Cardiac fibroblast (primary cell): Measurements from ENCODE around the gene CNTNAP2.

ENCODE experiments used
- DNase-seq, 2 donors: peaks; one replicate each; pipeline versions ENCODE4 v3.0.0 to v3.0.0-alpha.2; 2010; ENCODE audit warnings: low read depth in 2 of 2
- H3K4me3 ChIP-seq, 2 donors: replicated peaks in 1 of 2; 1 replicate in 1 of 2; 2 replicates in 1 of 2; pipeline ENCODE4 v1.5.1; 2011; ENCODE audit warnings: low read depth in 2 of 2, low read length in 2 of 2, mild to moderate bottlenecking in 2 of 2, moderate library complexity in 1 of 2
- CTCF ChIP-seq: IDR thresholded peaks from one replicate; pipeline ENCODE4 v1.5.1; 2011; ENCODE audit warnings: low read depth, mild to moderate bottlenecking, low read length, inconsistent platforms

The CNTNAP2 gene

DNA sequence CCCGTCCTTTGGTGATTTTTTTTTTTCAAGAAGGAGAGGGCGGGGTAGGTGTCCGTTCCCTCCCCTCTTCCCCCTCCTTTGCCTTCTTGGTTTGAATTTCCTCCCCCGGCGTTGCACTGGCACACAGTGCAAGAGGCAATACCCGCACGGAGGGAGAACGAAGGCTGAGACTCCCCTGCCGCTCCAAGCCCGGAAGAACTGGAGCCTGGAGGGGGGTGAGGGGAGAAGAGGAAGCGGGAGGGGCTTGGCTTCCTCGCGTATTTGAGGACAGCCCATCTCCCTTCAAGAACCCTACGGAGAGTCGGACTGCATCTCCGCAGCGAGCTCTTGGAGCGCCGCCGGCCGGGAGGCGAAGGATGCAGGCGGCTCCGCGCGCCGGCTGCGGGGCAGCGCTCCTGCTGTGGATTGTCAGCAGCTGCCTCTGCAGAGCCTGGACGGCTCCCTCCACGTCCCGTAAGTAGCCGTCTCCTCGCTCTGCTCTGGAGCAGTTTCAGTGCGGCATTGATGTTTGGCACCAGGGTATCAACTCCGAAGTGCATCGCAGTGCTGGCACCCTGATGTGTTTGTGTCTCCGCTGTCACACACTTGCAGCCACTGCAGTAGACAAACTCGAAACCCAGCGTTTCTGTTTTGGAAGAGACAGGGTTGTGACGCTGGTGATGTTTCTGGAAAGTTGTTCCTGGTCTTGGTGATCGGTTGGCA lies at the start of gene CNTNAP2:
Gene CNTNAP2, plus strand, starts transcription at position 281 of the 702 bp plus-strand sequence. Its CDS starts 76 bp downstream, at position 357.
- peak within 1 kb of the TSS; percentile 57 to 60 for H3K4me3 ChIP-seq
- peak; percentile 46 to 62 for DNase-seq
- no peak for TF ChIP-seq CTCF

GRCh38 chr7:146067880-146068279 lies 48.7 kb upstream of the CNTNAP2 start:
- DNase-seq, result no peak
- H3K4me3 ChIP-seq, result no peak overlapping the region
- TF ChIP-seq CTCF, result no peak

DNA sequence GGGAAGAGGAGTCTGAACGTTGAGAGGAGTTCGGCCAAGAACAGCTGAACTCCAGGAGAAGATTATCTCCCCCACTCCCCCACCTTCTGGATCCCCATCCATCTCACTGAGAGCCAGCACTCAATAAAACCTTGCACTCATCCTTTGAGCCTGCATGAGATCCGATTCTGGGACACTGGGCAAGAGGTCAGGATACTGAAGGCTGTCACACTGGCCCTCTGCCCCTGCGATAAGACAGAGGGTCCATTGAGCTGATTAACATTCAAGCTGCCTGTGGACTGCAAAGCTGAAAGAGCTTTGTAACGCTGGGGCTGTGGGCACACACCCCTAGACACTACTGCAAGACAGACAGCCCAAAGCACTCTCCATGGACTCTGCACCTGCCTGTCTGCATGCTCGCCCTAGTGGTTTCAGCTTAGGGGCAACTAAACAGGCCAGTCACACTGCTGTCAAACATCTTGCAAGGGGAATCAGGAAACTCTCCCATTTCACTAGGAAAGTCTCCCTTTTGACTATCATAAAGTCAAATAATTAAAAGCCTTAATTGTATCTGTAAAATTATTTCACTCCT lies 42.3 kb upstream of the CNTNAP2 start:
- H3K4me3 ChIP-seq, result no peak overlapping the region
- no peak for TF ChIP-seq CTCF
- DNase-seq, result no peak

DNA sequence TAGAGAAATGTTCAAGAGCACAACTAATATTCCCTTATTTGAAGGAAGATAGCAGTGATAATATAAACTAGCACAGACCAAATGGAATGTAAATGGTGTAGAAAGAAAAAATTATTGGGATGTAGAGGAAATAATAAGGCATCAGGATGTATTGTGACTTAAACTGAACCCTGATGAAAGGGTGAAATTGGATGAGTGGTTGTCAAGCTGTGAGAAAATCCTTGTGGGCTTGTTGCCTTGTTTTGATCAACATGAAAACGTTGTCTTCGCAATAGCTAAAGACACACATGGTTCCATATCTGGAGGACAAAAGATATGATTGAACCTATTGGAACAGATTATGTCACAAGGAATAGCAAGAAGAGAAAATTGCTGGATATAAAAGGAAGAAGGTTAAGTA lies 40.3 kb upstream of the CNTNAP2 start:
- DNase-seq, result no peak
- TF ChIP-seq CTCF, result no peak
- H3K4me3 ChIP-seq, result no peak overlapping the region

- no peak for DNase-seq
- H3K4me3 ChIP-seq, result no peak overlapping the region
- no peak for TF ChIP-seq CTCF
Observed at GRCh38 chr7:146084086-146084485, 32.5 kb upstream of the CNTNAP2 start.

DNA sequence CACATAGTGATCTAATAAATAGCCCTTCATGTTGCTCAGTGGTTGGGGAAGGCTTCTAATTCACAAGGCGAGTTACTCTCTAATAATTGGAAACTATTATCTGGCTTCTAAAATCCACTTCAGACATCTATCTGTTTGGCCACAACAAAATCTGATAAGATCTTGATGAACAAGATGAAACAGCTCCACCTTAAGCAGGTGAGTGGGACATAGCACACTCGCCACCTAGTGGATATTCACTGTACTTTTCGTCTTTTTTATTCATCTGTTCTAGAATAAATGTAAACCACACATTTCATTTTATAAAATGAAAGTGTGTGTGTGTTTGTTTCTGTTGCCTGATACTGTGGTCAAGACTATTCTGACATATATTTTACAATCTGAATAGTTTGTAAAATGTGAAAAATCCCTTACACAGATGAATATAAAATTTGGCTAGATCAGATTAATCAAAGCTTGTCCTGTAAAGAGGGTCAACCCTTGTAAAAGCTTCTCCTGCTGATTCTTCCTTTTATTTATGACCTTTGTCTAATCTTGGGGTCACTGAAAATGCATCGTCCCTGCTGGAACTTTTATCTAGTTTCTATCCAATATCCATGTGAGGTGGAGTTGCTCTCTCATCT lies 26.5 kb upstream of the CNTNAP2 start:
- TF ChIP-seq CTCF, result peak; percentile 63
- H3K4me3 ChIP-seq, result no peak overlapping the region
- DNase-seq, result peak; percentile 26 to 54
